K562 treated with DMSO at 1 percent for 48 hours (cell line): ENCODE data around the gene INAVA. TPM values are rescaled to one million over a fixed set of nuclear protein-coding genes. Genes with fewer than 3 reads are reported as not detected.

Experiments used
- total RNA-seq: library from RNA; unstranded; fragments of 300-600 nt; gene quantifications from 2 replicates; pipeline ENCODE4 v1.2.3, GENCODE V29; 2022; ENCODE audit warnings: low replicate concordance; ENCODE audit errors: extremely low read depth

INAVA gene, protein sequence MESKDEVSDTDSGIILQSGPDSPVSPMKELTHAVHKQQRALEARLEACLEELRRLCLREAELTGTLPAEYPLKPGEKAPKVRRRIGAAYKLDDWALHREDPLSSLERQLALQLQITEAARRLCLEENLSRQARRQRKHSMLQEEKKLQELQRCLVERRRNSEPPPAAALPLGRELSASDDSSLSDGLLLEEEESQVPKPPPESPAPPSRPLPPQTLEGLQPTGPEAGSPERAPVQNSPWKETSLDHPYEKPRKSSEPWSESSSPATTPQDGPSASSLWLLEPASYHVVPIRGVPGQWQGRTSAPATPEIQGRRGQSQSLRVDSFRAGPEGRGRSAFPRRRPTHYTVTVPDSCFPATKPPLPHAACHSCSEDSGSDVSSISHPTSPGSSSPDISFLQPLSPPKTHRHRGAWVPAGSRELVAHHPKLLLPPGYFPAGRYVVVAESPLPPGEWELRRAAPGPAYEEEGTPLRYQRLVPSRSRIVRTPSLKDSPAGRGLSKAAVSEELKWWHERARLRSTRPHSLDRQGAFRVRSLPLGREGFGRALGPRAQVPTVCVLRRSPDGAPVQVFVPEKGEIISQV
- not detected in 2 replicates for total RNA-seq

DNA sequence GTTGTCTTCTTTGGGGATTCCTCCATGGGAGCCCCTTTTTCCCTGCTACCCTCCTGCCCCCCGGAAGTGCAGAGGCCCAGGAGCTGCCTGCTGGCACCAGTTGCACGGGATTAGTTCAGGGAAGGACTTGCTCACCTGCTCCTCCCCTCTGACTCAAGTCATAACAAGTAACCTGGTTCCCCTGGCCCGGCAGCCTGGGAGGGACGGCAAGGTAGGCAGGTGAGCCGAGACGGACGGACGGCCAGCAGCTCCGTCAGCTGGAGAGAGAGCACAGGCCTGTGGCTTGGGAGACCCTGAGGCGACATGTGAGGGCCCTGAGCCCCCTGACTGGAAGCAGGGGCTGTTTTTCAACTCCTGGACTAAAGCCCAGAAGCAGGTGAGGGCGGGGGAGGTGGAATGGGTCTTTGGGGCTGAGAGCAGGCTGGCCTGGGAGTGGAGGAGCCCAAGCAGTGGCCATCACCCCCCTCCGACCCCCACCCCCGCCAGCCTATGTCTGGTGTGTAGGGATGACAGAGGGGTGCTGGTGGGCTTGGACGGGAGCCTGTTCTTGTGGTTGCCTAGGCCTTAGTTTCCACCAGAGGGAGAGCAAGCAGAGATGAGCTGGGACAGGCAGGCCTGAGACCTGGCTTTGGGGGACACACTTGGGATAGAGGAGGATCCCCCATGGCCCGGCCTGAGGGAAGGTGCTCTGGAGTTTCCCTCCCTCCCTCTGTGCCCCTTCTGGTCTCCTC lies at the start of gene INAVA:
Gene INAVA, plus strand, starts transcription at position 189 of the 731 bp plus-strand sequence. CDS start 3,501 bp downstream, outside the sequence.

DNA sequence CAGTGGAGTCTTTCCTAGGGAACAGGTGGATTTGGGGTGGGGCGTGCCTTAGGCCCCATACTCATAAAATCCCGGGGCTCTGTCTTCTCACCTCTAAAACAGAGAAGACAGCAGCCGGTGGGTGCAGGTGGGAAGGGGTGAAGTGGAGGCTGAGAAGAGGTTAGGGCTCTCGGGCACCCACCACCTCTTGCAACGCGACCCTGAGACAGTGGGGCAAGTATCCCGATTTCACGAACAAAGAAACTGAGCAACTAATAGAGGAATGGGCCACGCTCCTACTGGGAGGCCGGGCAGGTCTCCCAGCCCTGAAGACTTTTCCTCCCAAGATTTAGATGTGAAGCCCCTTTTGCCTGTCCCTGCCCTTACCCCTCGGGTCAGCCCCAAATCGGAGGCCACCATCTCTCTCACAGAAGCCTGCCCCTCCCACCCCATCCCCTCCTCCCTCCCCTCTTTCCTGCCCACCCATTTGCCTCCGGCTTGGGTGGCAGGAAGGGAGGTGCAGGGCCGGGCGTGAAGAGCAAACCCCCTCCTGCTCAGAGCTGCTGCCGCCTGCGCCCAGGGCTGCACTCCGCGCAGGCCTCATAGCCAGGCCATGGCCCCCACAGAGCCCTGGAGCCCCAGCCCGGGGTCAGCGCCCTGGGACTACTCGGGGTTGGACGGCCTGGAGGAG lies 22.1 kb upstream of the INAVA start, which contains the start of gene GPR25:
Gene GPR25, plus strand, starts transcription at position 536 of the 670 bp plus-strand sequence. Its CDS starts 57 bp downstream, at position 593.

Other genes starting within 250 kb of the INAVA start
- gene DDX59, start 225.0 kb upstream of the INAVA start, total RNA-seq, result not detected in 2 replicates
- gene CAMSAP2, start 156.0 kb upstream of the INAVA start, total RNA-seq, result not detected in 2 replicates
- gene GPR25, start 21.9 kb upstream of the INAVA start, total RNA-seq, result not detected in 2 replicates
- gene KIF21B, start 128.8 kb downstream of the INAVA start, total RNA-seq, result not detected in 2 replicates
- gene CACNA1S, start 217.5 kb downstream of the INAVA start, total RNA-seq, result not detected in 2 replicates
- not detected in 2 replicates for gene ASCL5, start 232.3 kb downstream of the INAVA start, total RNA-seq